A549 treated with AZD2906 at 1 μM for 4 hours (cell line): Measurements from ENCODE around the gene IHH. TPM values are rescaled to one million over a fixed set of nuclear protein-coding genes. Genes with fewer than 3 reads are reported as not detected.

ENCODE experiments used
- total RNA-seq: library from RNA; stranded (reverse); fragments of 200-300 nt; extraction: Qiagen RNA extraction; gene quantifications from 5 replicates; pipeline ENCODE4 v1.2.3, GENCODE V29; 2022

Gene IHH
- total RNA-seq, result 0.28 to 0.88 TPM (median 0.74 TPM) in 5 replicates

GRCh38 chr2:219060821-219061791 lies at the start of gene IHH:
IHH (minus strand) TSS chr2:219060921; CDS start chr2:219060467, 454 bp downstream.

GRCh38 chr2:219041252-219041651 lies 19.5 kb downstream of the IHH start, which contains the start of gene CFAP65:
CFAP65 (minus strand) TSS chr2:219041516; CDS start chr2:219039048, 2,468 bp downstream.

Other genes with a start within 250 kb of the IHH start
- gene PRKAG3, start 229.1 kb downstream of the IHH start, total RNA-seq, result not detected in 5 replicates
- gene WNT6, start 201.1 kb downstream of the IHH start, total RNA-seq, result 0.17 to 0.27 TPM (median 0.25 TPM) in 5 replicates
- gene WNT10A, start 180.1 kb downstream of the IHH start, total RNA-seq, result 0.06 to 0.11 TPM (median 0.09 TPM) in 4 of 5 replicates, not detected in the other
- 4.6 to 8.8 TPM (median 7.0 TPM) in 5 replicates for gene CDK5R2, start 101.3 kb downstream of the IHH start, total RNA-seq
- gene FEV, start 75.7 kb downstream of the IHH start, total RNA-seq, result not detected in 5 replicates
- 0.10 to 0.25 TPM in 2 of 5 replicates, not detected in the others for gene CRYBA2, start 67.5 kb downstream of the IHH start, total RNA-seq
- 0.11 to 0.32 TPM (median 0.17 TPM) in 5 replicates for gene CFAP65, start 19.4 kb downstream of the IHH start, total RNA-seq
- 15.2 to 19.0 TPM (median 16.9 TPM) in 5 replicates for gene NHEJ1, start 99.9 kb upstream of the IHH start, total RNA-seq
- gene SLC23A3, start 109.1 kb upstream of the IHH start, total RNA-seq, result 0.13 to 0.63 TPM (median 0.41 TPM) in 5 replicates
- 39.9 to 49.9 TPM (median 47.1 TPM) in 5 replicates for gene CNPPD1, start 116.0 kb upstream of the IHH start, total RNA-seq
- gene RETREG2, start 117.4 kb upstream of the IHH start, total RNA-seq, result 65.5 to 83.4 TPM (median 79.7 TPM) in 5 replicates
- gene ZFAND2B, start 145.9 kb upstream of the IHH start, total RNA-seq, result 16.7 to 21.2 TPM (median 20.2 TPM) in 5 replicates
- gene ABCB6, start 158.0 kb upstream of the IHH start, total RNA-seq, result 21.3 to 30.4 TPM (median 27.3 TPM) in 5 replicates
- 39.3 to 45.7 TPM (median 44.4 TPM) in 5 replicates for gene ATG9A, start 168.7 kb upstream of the IHH start, total RNA-seq
- gene ANKZF1, start 168.9 kb upstream of the IHH start, total RNA-seq, result 12.5 to 17.3 TPM (median 15.3 TPM) in 5 replicates
- gene GLB1L, start 184.5 kb upstream of the IHH start, total RNA-seq, result 5.7 to 6.4 TPM (median 5.8 TPM) in 5 replicates
- 27.6 to 31.6 TPM (median 29.1 TPM) in 5 replicates for gene STK16, start 184.6 kb upstream of the IHH start, total RNA-seq
- 0.10 to 0.32 TPM (median 0.12 TPM) in 5 replicates for gene TUBA4B, start 192.3 kb upstream of the IHH start, total RNA-seq
- gene TUBA4A, start 193.0 kb upstream of the IHH start, total RNA-seq, result 225 to 347 TPM (median 253 TPM) in 5 replicates
- 32.4 to 37.7 TPM (median 36.7 TPM) in 5 replicates for gene DNAJB2, start 218.4 kb upstream of the IHH start, total RNA-seq
- 0.95 to 1.5 TPM (median 1.3 TPM) in 5 replicates for gene PTPRN, start 248.5 kb upstream of the IHH start, total RNA-seq